Astrocyte of the spinal cord (primary cell): ENCODE results near the gene PCDHGA1.

ENCODE experiments used
- DNase-seq: peaks from one replicate; pipeline ENCODE4 v3.0.0; 2011; ENCODE audit warnings: low read depth, low spot score
- H3K4me3 ChIP-seq: 2 replicates; pipeline ENCODE4 v1.5.1; 2011; ENCODE audit warnings: low read depth, mild to moderate bottlenecking, low read length, moderate library complexity
- CTCF ChIP-seq: IDR thresholded peaks from 2 replicates; pipeline ENCODE4 v1.5.1; 2012; ENCODE audit warnings: low read depth, mild to moderate bottlenecking, low read length, inconsistent platforms
- in situ Hi-C: cut with HindIII; loops from 2 replicates; pipeline ENCODE4 v1.10.0; 2017; ENCODE audit warnings: low sequenced_read_pairs

Gene PCDHGA1

GRCh38 chr5:141477815-141478214 is 147.5 kb downstream of the PCDHGA1 start:
- H3K4me3 ChIP-seq: peak overlapping the region; percentile 61
- no peak for TF ChIP-seq CTCF
- in situ Hi-C loops: no loop called here
- no peak for DNase-seq

GRCh38 chr5:141478321-141478945 is 148.1 kb downstream of the PCDHGA1 start:
- DNase-seq: peak; percentile 29
- H3K4me3 ChIP-seq: peak overlapping the region; percentile 61
- TF ChIP-seq CTCF: peak; percentile 50
- in situ Hi-C loops: no loop called here

- no peak overlapping the region for H3K4me3 ChIP-seq
- no peak for TF ChIP-seq CTCF
- in situ Hi-C loops: no loop called here
- DNase-seq: no peak
Observed at GRCh38 chr5:141479776-141480175, 149.5 kb downstream of the PCDHGA1 start.

DNA sequence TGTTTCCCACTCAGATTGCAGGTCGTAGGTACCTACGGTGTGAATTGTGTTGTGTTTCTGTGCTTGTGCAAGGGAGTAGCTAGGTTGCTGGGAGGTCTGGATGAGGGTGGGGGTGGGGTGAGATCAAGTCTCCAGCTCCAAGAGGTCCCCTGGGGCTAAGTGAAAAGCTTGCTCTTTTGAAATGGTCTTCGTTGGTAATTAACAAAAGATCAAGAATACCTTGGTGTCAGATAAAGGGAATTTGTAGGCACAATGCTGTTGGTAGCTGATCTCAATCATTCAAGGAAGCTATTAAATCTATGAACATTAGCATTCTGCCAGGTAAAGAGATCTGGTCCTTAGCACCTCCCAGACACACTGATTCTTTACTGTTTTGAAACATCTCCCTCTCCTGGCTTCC is 153.6 kb downstream of the PCDHGA1 start:
- no peak overlapping the region for H3K4me3 ChIP-seq
- no peak for TF ChIP-seq CTCF
- DNase-seq: no peak
- in situ Hi-C loops: no loop called here

DNA sequence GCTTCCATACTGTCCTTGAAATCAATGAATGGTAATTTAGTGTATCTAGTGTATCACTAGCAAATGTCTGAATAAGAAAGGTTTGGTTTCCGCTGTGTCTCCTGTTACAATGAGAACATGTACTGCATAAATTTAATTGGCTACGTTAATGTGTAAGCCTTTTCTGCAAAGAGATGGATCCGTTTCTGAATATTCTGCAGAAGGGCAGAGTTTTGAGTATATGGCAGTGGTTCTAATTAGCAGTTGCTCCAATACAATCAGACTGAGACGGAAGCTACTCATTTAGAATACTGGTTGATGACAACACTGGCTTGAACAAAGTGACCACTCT is 154.0 kb downstream of the PCDHGA1 start:
- no peak for TF ChIP-seq CTCF
- DNase-seq: no peak
- peak overlapping the region; percentile 27 for H3K4me3 ChIP-seq
- in situ Hi-C loops: no loop called here

DNA sequence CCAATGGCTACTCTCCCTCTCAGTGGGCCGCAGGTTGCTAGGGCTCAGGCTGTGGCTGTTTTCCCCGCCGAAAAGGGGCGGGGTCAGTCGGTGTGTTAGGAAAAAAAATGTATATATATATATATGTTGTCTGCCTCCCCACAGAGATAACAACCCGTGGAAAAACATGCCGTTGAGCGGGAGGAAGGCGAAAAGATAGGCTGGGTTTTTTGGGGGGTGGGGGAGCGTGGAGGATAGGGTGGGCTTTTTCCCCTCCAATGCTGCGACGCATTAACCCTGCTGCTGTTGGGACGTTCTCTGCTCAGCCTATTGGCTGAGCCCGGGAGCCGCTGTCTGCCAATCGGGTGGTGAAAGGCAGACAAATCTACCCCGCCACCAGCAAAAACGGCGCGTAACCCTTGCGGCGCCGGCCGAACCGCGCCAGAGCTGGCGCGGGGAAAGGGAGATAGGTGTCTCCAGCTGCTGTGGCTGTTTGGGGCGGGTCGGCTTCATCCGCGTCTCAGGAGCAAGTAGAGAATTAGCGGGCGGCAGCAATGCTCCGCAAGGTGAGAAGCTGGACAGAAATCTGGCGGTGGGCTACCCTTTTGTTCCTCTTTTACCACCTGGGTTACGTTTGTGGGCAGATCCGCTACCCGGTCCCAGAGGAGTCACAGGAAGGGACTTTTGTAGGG is 154.5 kb downstream of the PCDHGA1 start, which contains the start of gene PCDHGC4:
PCDHGC4 (plus strand) TSS at position 390 of the 671 bp plus-strand sequence; CDS start at position 534, 144 bp downstream.
- in situ Hi-C loops: no loop called here
- DNase-seq: peak; percentile 42
- no peak for TF ChIP-seq CTCF
- peak within 1 kb of the TSS; percentile 27 for H3K4me3 ChIP-seq
